ENCODE results near the gene SAA1.
A peak's percentile ranks its signal among the peaks of the same experiment; 100 is the strongest.

Gene SAA1

DNA sequence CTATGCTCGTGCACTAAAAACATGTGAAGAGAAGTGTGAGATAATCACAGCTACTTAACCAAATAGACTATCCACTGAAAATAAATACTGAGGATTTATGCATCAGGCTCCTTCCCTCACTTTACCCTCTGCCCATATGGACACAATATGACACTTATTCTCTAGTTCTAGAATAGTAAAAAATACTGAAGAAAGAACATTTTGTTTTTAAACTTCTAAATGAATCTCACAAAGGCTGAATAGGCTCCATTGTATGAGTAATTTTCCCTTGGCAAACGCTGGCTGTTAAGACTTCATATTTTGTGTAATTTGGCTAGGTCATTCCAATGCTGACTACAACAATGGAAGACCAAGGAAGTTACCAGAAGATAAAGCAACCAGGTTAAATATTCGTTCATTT is 45.9 kb downstream of the SAA1 start:
- no peak for DNase-seq

DNA sequence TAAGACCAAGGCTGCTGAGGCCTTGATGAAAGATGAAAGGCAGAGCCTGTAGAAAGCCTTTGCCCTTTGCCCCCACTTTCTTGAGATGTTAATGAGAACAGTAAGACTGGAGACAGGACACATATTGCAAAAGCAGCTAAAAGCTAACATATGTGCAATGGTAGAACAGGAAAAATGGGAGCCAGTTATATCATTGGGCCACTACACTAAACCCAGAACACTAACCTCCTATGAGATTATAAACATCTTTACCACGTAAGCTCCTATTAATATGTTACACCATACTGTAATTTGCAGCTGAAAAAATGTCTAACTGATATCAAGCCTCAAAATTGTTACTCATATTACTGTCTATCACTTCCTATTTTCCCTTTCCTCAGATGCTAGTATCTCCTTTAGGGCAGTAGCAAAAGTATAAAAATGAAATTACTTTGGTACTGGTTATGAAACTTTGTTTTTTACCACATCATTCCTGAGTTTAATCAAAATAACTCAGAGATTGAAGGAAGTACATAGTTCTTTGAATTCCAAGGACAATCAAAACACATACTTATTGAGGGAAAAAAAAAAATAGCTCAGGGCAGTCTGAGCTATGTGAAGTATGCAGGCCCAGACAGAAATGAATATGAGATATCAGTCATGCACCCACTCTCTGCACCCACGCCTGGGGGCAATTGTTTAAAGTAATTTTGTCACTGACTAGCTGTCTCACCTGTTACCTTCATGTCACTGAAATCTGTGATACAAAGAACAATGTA is 46.8 kb downstream of the SAA1 start:
- DNase-seq, result peak in 1 of 2 donors; percentile 20

DNA sequence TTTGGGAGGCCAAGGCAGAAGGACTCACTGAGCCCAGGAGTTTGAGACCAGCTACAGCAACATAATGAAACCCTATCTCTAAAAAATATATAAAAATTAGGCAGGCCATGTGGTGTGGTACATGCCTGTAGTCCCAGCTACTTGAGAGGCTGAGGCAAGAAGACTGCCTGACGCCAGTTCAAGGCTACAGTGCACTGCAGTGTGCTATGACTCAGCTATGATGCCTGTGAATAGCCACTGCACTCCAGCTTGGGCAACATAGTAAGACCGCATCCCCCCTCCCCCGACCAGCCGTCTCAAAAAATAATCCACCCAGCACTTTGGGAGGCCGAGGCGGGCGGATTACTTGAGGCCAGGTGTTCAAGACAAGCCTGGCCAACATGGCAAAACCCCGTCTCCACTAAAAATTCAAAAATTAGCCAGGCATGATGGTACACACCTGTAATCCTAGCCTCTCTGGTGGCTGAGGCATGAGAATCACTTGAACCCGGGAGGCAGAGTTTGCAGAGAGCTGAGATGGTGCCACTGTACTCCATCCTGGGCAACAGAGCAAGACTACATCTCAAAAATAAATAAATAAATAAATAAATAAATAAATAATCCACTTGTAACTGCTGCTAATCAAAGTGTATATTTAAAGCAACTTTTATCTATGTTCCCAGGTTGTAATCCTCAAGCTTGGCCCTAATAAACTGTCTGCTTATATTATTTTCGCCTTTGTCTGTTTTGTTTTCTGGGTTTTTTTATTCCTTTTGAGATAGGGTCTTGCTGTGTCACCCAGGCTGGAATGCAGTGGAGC is 48.1 kb downstream of the SAA1 start:
- DNase-seq, result peak; percentile 15 to 57

DNA sequence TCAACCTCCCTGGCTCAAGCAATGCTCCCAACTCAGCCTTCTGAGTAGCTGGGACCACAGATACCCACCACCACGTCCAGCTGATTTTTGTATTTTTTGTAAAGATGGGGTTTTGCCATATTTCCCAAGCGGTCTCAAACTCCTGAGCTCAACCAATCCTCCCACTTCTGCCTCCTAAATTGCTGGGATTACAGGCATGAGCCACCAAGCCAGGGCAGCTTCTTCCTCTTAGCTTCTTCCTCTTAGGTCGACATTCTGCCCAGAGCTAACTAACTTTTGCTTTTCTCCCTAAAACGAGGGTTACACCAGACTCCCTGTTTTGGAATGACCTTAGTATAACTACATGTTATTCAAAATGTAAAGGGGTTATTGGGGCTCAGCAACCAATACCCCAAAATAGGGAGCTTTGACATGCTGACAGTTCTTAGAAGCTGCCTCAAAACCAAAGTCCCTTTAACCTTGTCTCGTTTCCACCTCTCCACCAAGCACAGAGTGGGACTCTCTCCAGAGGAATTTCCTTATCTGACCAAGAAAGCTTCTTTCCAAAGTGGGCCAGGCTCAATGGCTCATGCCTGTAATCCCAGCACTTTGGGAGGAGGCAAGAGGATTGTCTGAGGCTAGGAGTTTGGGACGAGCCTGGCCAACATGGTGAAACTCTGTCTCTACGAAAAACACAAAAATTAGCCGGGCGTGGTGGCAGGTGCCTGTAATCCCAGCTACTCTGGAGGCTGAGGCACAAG is 48.9 kb downstream of the SAA1 start:
- DNase-seq, result peak; percentile 70 to 81

DNA sequence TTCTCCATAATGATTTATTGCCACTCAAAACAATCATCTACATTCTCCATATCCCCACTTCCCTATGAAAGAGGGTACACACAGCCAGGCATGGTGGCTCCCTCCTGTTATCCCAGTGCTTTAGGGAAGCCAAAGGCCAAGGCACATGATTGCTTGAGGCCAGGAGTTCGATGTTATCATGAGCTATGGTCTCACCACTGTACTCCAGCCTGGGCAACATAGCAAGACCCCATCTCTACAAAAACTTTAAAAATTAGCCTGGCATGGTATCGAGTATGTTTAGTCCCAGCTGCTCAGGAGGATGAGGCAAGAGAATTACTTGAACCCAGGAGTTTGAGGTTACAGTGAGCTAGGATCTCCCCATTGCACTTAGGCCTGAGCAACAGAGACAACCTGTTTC is 49.8 kb downstream of the SAA1 start:
- no peak for DNase-seq

DNA sequence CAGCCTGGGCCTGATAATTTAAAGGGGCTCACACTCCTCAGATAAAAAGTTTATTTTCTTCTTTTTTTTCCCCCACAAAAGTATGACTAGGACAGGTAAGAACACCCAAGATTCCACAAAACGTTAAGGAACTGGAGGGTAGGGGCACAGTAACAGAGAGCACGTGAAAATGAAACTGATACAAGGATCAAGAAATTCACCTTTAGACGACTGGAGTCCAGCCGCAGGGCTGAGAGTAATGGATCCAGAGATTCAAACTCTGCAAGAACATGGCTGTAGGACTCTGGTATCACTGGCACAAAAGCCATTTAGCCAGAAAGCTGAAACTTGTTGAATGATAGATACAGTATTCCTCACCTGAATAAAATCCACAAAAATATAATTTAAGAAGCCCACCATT is 51.5 kb downstream of the SAA1 start:
- no peak for DNase-seq
